SK-N-SH treated with all-trans-retinoic acid at 6 μM for 48 hours (cell line): Measurements from ENCODE around the gene ZSCAN9.

ENCODE experiments used
- ARNTL ChIP-seq: fragments of 450-650 bp; formaldehyde crosslinking; IDR thresholded peaks from 2 replicates; pipeline ENCODE4 v1.5.0; 2020; ENCODE audit warnings: low read depth, mild to moderate bottlenecking, moderate library complexity, borderline replicate concordance
- BACH2 ChIP-seq: fragments of 250-450 bp; sonication (Bioruptor Pico); IDR thresholded peaks from 2 replicates; pipeline ENCODE4 v1.9.0; 2021; ENCODE audit warnings: mild to moderate bottlenecking, borderline replicate concordance
- ESRRG ChIP-seq: fragments of 250-450 bp; sonication (Bioruptor Pico); IDR thresholded peaks from 2 replicates; pipeline ENCODE4 v1.6.1; 2021; ENCODE audit warnings: mild to moderate bottlenecking
- GLIS3 ChIP-seq: fragments of 250-450 bp; sonication (Bioruptor Pico); IDR thresholded peaks from 2 replicates; pipeline ENCODE4 v1.5.0; 2020; ENCODE audit warnings: mild to moderate bottlenecking, moderate library complexity
- RARB ChIP-seq: fragments of 250-450 bp; sonication (Bioruptor Pico); IDR thresholded peaks from 2 replicates; pipeline ENCODE4 v1.8.0; 2021; ENCODE audit warnings: mild to moderate bottlenecking, moderate library complexity
- SNAI2 ChIP-seq: fragments of 250-450 bp; sonication (Bioruptor Pico); IDR thresholded peaks from 2 replicates; pipeline ENCODE4 v1.5.0; 2020; ENCODE audit warnings: mild to moderate bottlenecking, moderate library complexity
- TCF4 ChIP-seq: fragments of 250-450 bp; sonication (Bioruptor Pico); IDR thresholded peaks from 2 replicates; pipeline ENCODE4 v1.8.0; 2021; ENCODE audit warnings: mild to moderate bottlenecking, moderate library complexity, borderline replicate concordance
- ZC3H10 ChIP-seq: fragments of 250-450 bp; sonication (Bioruptor Pico); IDR thresholded peaks from 2 replicates; pipeline ENCODE4 v1.5.1; 2021; ENCODE audit warnings: mild to moderate bottlenecking, moderate library complexity
- ZFP3 ChIP-seq: fragments of 250-450 bp; sonication (Bioruptor Pico); IDR thresholded peaks from 2 replicates; pipeline ENCODE4 v1.5.0; 2020; ENCODE audit warnings: mild to moderate bottlenecking, moderate library complexity
- ZNF70 ChIP-seq: fragments of 450-650 bp; formaldehyde crosslinking; IDR thresholded peaks from 2 replicates; pipeline ENCODE4 v1.5.0; 2020; ENCODE audit warnings: mild to moderate bottlenecking, moderate library complexity
- ZNF8 ChIP-seq: fragments of 450-650 bp; formaldehyde crosslinking; IDR thresholded peaks from 2 replicates; pipeline ENCODE4 v1.5.0; 2020; ENCODE audit warnings: mild to moderate bottlenecking, moderate library complexity
- TF ChIP-seq, protein P1 (sequence below): fragments of 250-450 bp; sonication (Bioruptor Pico); IDR thresholded peaks from 2 replicates; pipeline ENCODE4 v1.8.0; 2020; ENCODE audit warnings: mild to moderate bottlenecking, moderate library complexity, borderline replicate concordance
- TF ChIP-seq, protein P2 (sequence below): fragments of 250-450 bp; sonication (Bioruptor Pico); IDR thresholded peaks from 2 replicates; pipeline ENCODE4 v1.5.1; 2020; ENCODE audit warnings: low read depth, mild to moderate bottlenecking, moderate library complexity

DNA sequence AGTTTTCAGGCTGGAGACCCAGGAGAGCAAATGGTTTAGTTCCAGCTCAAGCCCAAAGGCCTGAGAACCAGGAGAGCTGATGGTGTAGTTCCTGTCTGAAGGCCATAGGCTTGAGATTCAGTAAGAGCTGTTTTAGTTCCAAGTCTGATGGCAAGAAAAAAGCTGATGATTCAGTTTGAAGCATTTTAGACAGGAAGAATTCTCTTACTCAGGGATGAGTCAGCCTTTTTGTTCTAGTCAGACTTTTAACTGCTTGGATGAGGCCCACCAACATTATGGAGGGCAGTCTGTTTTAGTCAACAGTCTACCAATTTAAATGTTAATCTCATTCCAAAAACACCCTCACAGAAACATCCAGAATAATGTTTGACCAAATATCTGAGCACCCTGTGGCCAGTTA, 44.4 kb downstream of the ZSCAN9 start:
- TF ChIP-seq ZNF70 (CRISPR knock-in tag) (no peak), TCF4 (no peak), GLIS3 (CRISPR knock-in tag) (no peak), ARNTL (no peak), ESRRG (no peak), ZNF8 (CRISPR knock-in tag) (no peak), RARB (CRISPR knock-in tag) (no peak), SNAI2 (no peak), ZC3H10 (CRISPR knock-in tag) (no peak), ZFP3 (CRISPR knock-in tag) (no peak), BACH2 (CRISPR knock-in tag) (no peak)
- TF ChIP-seq, protein P1, sequence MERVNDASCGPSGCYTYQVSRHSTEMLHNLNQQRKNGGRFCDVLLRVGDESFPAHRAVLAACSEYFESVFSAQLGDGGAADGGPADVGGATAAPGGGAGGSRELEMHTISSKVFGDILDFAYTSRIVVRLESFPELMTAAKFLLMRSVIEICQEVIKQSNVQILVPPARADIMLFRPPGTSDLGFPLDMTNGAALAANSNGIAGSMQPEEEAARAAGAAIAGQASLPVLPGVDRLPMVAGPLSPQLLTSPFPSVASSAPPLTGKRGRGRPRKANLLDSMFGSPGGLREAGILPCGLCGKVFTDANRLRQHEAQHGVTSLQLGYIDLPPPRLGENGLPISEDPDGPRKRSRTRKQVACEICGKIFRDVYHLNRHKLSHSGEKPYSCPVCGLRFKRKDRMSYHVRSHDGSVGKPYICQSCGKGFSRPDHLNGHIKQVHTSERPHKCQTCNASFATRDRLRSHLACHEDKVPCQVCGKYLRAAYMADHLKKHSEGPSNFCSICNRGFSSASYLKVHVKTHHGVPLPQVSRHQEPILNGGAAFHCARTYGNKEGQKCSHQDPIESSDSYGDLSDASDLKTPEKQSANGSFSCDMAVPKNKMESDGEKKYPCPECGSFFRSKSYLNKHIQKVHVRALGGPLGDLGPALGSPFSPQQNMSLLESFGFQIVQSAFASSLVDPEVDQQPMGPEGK, result no peak
- TF ChIP-seq, protein P2, sequence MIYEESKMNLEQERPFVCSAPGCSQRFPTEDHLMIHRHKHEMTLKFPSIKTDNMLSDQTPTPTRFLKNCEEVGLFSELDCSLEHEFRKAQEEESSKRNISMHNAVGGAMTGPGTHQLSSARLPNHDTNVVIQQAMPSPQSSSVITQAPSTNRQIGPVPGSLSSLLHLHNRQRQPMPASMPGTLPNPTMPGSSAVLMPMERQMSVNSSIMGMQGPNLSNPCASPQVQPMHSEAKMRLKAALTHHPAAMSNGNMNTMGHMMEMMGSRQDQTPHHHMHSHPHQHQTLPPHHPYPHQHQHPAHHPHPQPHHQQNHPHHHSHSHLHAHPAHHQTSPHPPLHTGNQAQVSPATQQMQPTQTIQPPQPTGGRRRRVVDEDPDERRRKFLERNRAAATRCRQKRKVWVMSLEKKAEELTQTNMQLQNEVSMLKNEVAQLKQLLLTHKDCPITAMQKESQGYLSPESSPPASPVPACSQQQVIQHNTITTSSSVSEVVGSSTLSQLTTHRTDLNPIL (CRISPR knock-in tag), result no peak
